ENCODE data around the gene ZNF331.

DNA sequence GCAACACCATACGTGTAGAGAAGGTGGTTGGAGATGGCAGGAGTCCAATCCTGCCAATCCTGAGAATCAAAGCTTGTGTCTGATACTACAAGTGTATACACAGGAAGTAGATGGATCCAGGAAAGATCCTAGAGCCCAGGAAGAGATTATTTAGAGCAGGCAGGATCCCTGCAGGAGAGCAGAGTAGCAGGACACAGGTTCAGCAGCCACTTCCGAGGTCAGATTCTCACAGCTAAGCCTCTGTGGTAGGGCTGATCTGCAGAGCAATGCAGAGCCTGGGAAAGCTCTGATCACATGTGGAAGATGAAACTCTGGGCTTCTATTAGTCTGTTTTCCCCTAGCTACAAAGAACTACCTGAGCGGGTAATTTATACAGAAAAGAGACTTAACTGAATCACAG is 28.5 kb upstream of the ZNF331 start:
- TF ChIP-seq, protein P1, sequence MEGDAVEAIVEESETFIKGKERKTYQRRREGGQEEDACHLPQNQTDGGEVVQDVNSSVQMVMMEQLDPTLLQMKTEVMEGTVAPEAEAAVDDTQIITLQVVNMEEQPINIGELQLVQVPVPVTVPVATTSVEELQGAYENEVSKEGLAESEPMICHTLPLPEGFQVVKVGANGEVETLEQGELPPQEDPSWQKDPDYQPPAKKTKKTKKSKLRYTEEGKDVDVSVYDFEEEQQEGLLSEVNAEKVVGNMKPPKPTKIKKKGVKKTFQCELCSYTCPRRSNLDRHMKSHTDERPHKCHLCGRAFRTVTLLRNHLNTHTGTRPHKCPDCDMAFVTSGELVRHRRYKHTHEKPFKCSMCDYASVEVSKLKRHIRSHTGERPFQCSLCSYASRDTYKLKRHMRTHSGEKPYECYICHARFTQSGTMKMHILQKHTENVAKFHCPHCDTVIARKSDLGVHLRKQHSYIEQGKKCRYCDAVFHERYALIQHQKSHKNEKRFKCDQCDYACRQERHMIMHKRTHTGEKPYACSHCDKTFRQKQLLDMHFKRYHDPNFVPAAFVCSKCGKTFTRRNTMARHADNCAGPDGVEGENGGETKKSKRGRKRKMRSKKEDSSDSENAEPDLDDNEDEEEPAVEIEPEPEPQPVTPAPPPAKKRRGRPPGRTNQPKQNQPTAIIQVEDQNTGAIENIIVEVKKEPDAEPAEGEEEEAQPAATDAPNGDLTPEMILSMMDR (IDR thresholded peaks at IDR 0.05 in 4 of 5, conservative IDR thresholded peaks at IDR 0.05 in 1 of 5) = no peak
- TF ChIP-seq POLR2A (IDR thresholded peaks at IDR 0.05) = no peak
